HG02943 (cell line): ENCODE data around the gene FHIP1A.

Source experiments
- ATAC-seq: cut with Tn5 transposase; IDR thresholded peaks from one replicate; pipeline ENCODE4 v1.9.1; 2021; ENCODE audit warnings: mild to moderate bottlenecking, low read depth, moderate library complexity; ENCODE audit not compliant: unreplicated experiment

FHIP1A gene

DNA sequence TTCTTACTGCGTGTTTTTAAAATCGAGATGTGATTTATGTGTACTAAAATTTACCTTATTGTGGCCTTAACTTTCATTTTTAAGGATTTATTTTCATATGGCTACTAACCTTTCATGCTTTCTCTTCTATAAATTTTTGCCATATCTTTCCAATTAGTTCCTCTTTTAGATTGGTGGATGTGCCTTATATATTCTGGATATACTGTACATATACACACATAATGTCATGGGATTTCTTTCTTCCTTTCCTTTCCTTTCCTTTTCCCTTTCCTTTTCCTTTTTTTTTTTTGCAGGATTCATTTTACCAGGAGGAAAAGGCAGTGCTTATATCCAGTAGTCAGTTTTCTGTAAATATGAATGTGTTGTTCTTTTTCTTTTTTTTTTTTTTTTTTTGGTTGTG lies 37.2 kb downstream of the FHIP1A start:
- ATAC-seq = no peak

DNA sequence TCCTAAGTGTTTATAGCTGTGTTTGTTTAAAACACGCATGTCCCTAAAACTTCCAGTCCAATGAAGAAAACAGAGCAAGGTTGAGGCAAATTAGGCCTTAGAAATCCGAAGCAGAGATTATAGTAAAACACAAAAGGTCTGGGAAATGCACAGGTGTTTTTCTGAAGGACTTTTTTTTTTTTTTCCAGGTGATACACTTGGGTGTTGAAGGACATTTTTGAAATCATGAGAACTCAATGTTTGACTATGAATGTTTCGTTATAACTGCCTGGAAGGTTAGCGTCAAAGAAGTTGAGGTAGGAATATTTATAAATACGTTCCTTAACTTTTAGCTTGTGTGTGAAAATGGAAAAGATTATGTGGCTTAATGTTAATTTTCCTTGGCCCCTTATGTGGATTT lies 45.5 kb downstream of the FHIP1A start:
- no peak for ATAC-seq

GRCh38 chr4:151455212-151455611 lies 46.2 kb downstream of the FHIP1A start:
- no peak for ATAC-seq

- no peak for ATAC-seq
These were observed 49.2 kb downstream of the FHIP1A start for GRCh38 chr4:151458148-151458547.
